Sigmoid colon (tissue), 7 donors: ENCODE measurements around the gene RPL10A. TPM values are rescaled to one million over a fixed set of nuclear protein-coding genes. Genes with fewer than 3 reads are reported as not detected.
A peak's percentile ranks its signal among the peaks of the same experiment; 100 is the strongest.

Experiments used
- DNase-seq: peaks from one replicate; pipeline ENCODE4 v3.0.0-alpha.2; 2019
- H3K27ac ChIP-seq, 4 donors: fragments of 200-600 bp; sonication (generic); one replicate each; pipeline ENCODE4 v1.5.1; 2016 to 2019; ENCODE audit warnings: mild to moderate bottlenecking in 1 of 4
- H3K27me3 ChIP-seq, 3 donors: fragments of 200-600 bp; sonication (generic); one replicate each; pipeline ENCODE4 v1.5.1; 2019; ENCODE audit warnings: mild to moderate bottlenecking in 1 of 3
- H3K36me3 ChIP-seq, 4 donors: fragments of 200-600 bp; sonication (generic); one replicate each; pipeline ENCODE4 v1.5.1; 2016 to 2019
- H3K4me1 ChIP-seq, 4 donors: fragments of 200-600 bp; sonication (generic); one replicate each; pipeline ENCODE4 v1.5.1; 2017 to 2019
- H3K4me3 ChIP-seq, 4 donors: fragments of 200-600 bp; sonication (generic); one replicate each; pipeline ENCODE4 v1.5.1; 2017 to 2019; ENCODE audit warnings: mild to moderate bottlenecking in 2 of 4, moderate library complexity in 1 of 4
- H3K9me3 ChIP-seq, 4 donors: fragments of 200-600 bp in 3 of 4; sonication (generic) in 3 of 4; one replicate each; pipeline versions ENCODE4 v1.5.1 to v1.6.1; 2013 to 2019
- CTCF ChIP-seq, 4 experiments: fragments of 450-650 bp in 3 of 4; fragments of 200-600 bp in 1 of 4; IDR thresholded peaks; one replicate each; pipeline ENCODE4 v1.5.1; 2016 to 2019; ENCODE audit warnings: antibody characterized with exemption in 4 of 4, mild to moderate bottlenecking in 3 of 4, moderate library complexity in 2 of 4
- EP300 ChIP-seq, 4 donors: sonication (generic); formaldehyde crosslinking; IDR thresholded peaks; one replicate each; pipeline ENCODE4 v1.6.1; 2017; ENCODE audit warnings: antibody characterized with exemption in 4 of 4
- POLR2A ChIP-seq, 2 donors: fragments of 450-650 bp; IDR thresholded peaks; one replicate each; pipeline ENCODE4 v1.6.1; 2016; ENCODE audit warnings: antibody characterized with exemption in 2 of 2, mild to moderate bottlenecking in 2 of 2, moderate library complexity in 2 of 2
- POLR2AphosphoS5 ChIP-seq, 4 donors: sonication (generic); formaldehyde crosslinking; IDR thresholded peaks; one replicate each; pipeline ENCODE4 v1.6.1; 2017; ENCODE audit warnings: antibody characterized with exemption in 4 of 4
- WGBS, 2 donors: extraction: QIAGEN DNeasy Blood & Tissue Kit; methylation state at CpG; one replicate each; pipeline ENCODE4 v1.1.7; 2013; 5-methylcytosine and 5-hydroxymethylcytosine counted together
- intact Hi-C: fragments of 100-400 bp; cut with DNase I; formaldehyde crosslinking; loops from one replicate; pipeline ENCODE4 v1.15.1; 2023
- polyA plus RNA-seq, 3 donors: library from polyadenylated mRNA; stranded (reverse); fragments of 200-250 nt; gene quantifications; one replicate each; pipeline ENCODE4 v1.2.3, GENCODE V29; 2013
- total RNA-seq, 4 donors: library from RNA; depleted of rRNA; stranded (reverse); fragments of >200 nt; gene quantifications; one replicate each; pipeline ENCODE4 v1.1.0, GENCODE V29; 2016
- donor health status: healthy with polysubstance abuse.
- donor health status: Bipolar disorder and iron deficiency.
- donor health status: healthy.

RPL10A gene
- total and polyA plus RNA-seq, 7 donors = 1,381 to 3,217 (median 2,085) TPM

- intact Hi-C loops = loop anchor here (2.0 kb wide), 1 partner anchor 237 kb away; no protein-coding TSS in a partner anchor
- 54 to 73% methylated on average over 9 of the region's 9 CpGs for WGBS, 2 donors
- H3K36me3 ChIP-seq = no peaks in the 10 kb centered on the region
- peak; percentile 86 for DNase-seq
- peak overlapping the region; percentile 100 for H3K27ac ChIP-seq
- no peaks in the 10 kb centered on the region for H3K9me3 ChIP-seq
- H3K4me3 ChIP-seq = peak overlapping the region; percentile 97 to 100 (median 98)
- TF ChIP-seq POLR2AphosphoS5 (IDR thresholded peaks at IDR 0.05) (peak; percentile 66 to 91 (median 82)), CTCF (IDR thresholded peaks at IDR 0.05) (no peak), EP300 (IDR thresholded peaks at IDR 0.05) (no peak), POLR2A (IDR thresholded peaks at IDR 0.05) (peak; percentile 43 to 81)
- H3K4me1 ChIP-seq = peaks cover 0 to 72% (median 64%) of the 10 kb centered on the region in 4 donors
- no peaks in the 10 kb centered on the region for H3K27me3 ChIP-seq
These were observed 27.2 kb downstream of the RPL10A start for GRCh38 chr6:35495258-35496035.

GRCh38 chr6:35496036-35496840, 28.0 kb downstream of the RPL10A start:
- Histone ChIP-seq H3K27me3 (no peaks in the 10 kb centered on the region), H3K9me3 (no peaks in the 10 kb centered on the region), H3K4me1 (peaks cover 0 to 64% (median 56%) of the 10 kb centered on the region in 4 donors), H3K36me3 (no peaks in the 10 kb centered on the region), H3K27ac (peak overlapping the region; percentile 100), H3K4me3 (peak overlapping the region; percentile 97 to 100 (median 98))
- TF ChIP-seq POLR2AphosphoS5 (IDR thresholded peaks at IDR 0.05) (peak; percentile 49 to 78 (median 62)), CTCF (IDR thresholded peaks at IDR 0.05) (no peak), POLR2A (IDR thresholded peaks at IDR 0.05) (peak in 1 of 2 donors; percentile 27), EP300 (IDR thresholded peaks at IDR 0.05) (no peak)
- WGBS, 2 donors = 6 to 31% methylated on average over 63 of the region's 63 CpGs
- intact Hi-C loops = loop anchor here (2.0 kb wide), 1 partner anchor 237 kb away; no protein-coding TSS in a partner anchor
- peak; percentile 89 for DNase-seq

GRCh38 chr6:35496841-35497570, 28.8 kb downstream of the RPL10A start, which contains the start of gene TEAD3:
Gene TEAD3 (minus strand): TSS chr6:35497079.
- H3K9me3 ChIP-seq = no peaks in the 10 kb centered on the region
- no peaks in the 10 kb centered on the region for H3K36me3 ChIP-seq
- no peaks in the 10 kb centered on the region for H3K27me3 ChIP-seq
- TF ChIP-seq POLR2AphosphoS5 (IDR thresholded peaks at IDR 0.05) (peak; percentile 24 to 81 (median 54)), POLR2A (IDR thresholded peaks at IDR 0.05) (peak in 1 of 2 donors; percentile 41), EP300 (IDR thresholded peaks at IDR 0.05) (no peak), CTCF (IDR thresholded peaks at IDR 0.05) (no peak)
- peak within 1 kb of the TSS; percentile 100 for H3K27ac ChIP-seq
- DNase-seq = peak; percentile 93
- 1% methylated on average over 97 to 98 of the region's 98 CpGs for WGBS, 2 donors
- peak within 1 kb of the TSS; percentile 97 to 100 (median 98) for H3K4me3 ChIP-seq
- H3K4me1 ChIP-seq = peaks cover 0 to 56% (median 49%) of the 10 kb centered on the region in 4 donors
- intact Hi-C loops = loop anchor here (2.0 kb wide), 1 partner anchor 236 kb away; no protein-coding TSS in a partner anchor
